ENCODE measurements around the gene PI4KA.
"Not testable (repeated sequence)": the region's sequence is repeated elsewhere in the genome, so short reads cannot be mapped to it uniquely, and the experiment has no call there.

The PI4KA gene

GRCh38 chr22:20836987-20837823, 21.4 kb downstream of the PI4KA start:
- TF ChIP-seq MAX (IDR thresholded peaks at IDR 0.05; ENCODE audit: low read depth, low read length) (no peak), POLR2A (IDR thresholded peaks at IDR 0.05; ENCODE audit: extremely low read depth, insufficient read length) (no peak), MYC (IDR thresholded peaks at IDR 0.05; ENCODE audit: low read depth, low read length) (no peak), CTCF (IDR thresholded peaks at IDR 0.05; ENCODE audit: low read depth, low read length) (no peak)
- no peak overlapping the region for H3K4me3 ChIP-seq (ENCODE audit: low read depth, low read length)
- DNase-seq (ENCODE audit: low read depth): no peak

GRCh38 chr22:20834725-20835124, 23.9 kb downstream of the PI4KA start:
- TF ChIP-seq MYC (IDR thresholded peaks at IDR 0.05; ENCODE audit: low read depth, low read length): no peak
- TF ChIP-seq POLR2A (IDR thresholded peaks at IDR 0.05; ENCODE audit: extremely low read depth, insufficient read length): no peak
- TF ChIP-seq CTCF (IDR thresholded peaks at IDR 0.05; ENCODE audit: low read depth, low read length): no peak
- TF ChIP-seq MAX (IDR thresholded peaks at IDR 0.05; ENCODE audit: low read depth, low read length): no peak
- no peak overlapping the region for H3K4me3 ChIP-seq (ENCODE audit: low read depth, low read length)
- no peak for DNase-seq (ENCODE audit: low read depth)

- TF ChIP-seq MYC (IDR thresholded peaks at IDR 0.05; ENCODE audit: low read depth, low read length): no peak
- DNase-seq (ENCODE audit: low read depth): no peak
- H3K4me3 ChIP-seq (ENCODE audit: low read depth, low read length): no peak overlapping the region
These were observed 24.4 kb downstream of the PI4KA start for GRCh38 chr22:20834206-20834605.

- no peak for DNase-seq (ENCODE audit: low read depth)
- TF ChIP-seq MAX (IDR thresholded peaks at IDR 0.05; ENCODE audit: low read depth, low read length) (no peak), CTCF (IDR thresholded peaks at IDR 0.05; ENCODE audit: low read depth, low read length) (no peak), MYC (IDR thresholded peaks at IDR 0.05; ENCODE audit: low read depth, low read length) (no peak), POLR2A (IDR thresholded peaks at IDR 0.05; ENCODE audit: extremely low read depth, insufficient read length) (no peak)
- H3K4me3 ChIP-seq (ENCODE audit: low read depth, low read length): no peak overlapping the region
These were observed 25.4 kb downstream of the PI4KA start for GRCh38 chr22:20833225-20833665.

- DNase-seq (ENCODE audit: low read depth): no peak
- H3K4me3 ChIP-seq (ENCODE audit: low read depth, low read length): no peak overlapping the region
- TF ChIP-seq CTCF (IDR thresholded peaks at IDR 0.05; ENCODE audit: low read depth, low read length): no peak
These were observed 29.0 kb downstream of the PI4KA start for GRCh38 chr22:20829491-20830134.

GRCh38 chr22:20826373-20827152, 32.0 kb downstream of the PI4KA start:
- DNase-seq (ENCODE audit: low read depth); H3K4me3 ChIP-seq (ENCODE audit: low read depth, low read length): not testable (repeated sequence)

Measured in NB4 (cell line).